ENCODE measurements around the gene KMT2C.
"Not testable (repeated sequence)": the region's sequence is repeated elsewhere in the genome, so short reads cannot be mapped to it uniquely, and the experiment has no call there.

The KMT2C gene

DNA sequence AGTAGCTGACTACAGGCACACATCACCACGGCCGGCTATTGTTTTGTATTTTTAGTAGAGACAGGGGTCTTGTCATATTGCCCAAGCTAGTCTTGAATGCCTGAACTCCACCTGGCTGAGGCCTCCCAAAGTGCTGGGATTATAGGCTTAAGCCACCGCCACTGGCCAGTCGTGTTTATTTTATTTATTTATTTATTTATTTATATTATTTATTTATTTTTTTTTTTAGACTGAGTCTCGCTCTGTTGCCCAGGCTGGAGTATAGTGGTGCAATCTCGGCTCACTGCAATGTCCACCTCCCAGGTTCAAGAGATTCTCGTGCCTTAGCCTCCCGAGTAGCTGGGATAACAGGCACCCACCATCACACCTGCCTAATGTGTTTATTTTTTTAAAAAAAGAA, 6.0 kb upstream of the KMT2C start:
- DNase-seq (ENCODE audit: low read depth in 2 of 2), result not testable (repeated sequence)

DNA sequence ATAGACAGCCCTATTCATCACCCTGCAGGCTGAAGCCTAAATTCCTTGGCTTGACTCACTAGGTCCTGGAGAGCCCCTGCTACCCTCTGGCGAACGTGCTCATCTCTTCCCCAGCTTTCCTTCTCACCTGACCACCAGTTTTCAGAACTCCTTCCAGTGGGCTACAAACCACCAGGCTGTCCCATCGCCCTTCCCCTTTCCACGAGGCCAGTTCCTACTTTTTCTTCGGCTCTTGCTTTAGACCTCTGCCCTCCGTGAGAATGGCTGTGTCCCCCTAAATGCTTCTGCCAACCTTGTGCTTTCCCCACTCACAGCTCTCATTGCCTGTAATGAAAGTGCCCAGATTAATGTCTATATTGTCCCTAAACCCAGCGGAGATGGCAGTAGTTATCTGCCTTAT, 5.4 kb upstream of the KMT2C start:
- not testable (repeated sequence) for DNase-seq (ENCODE audit: low read depth in 2 of 2)

DNA sequence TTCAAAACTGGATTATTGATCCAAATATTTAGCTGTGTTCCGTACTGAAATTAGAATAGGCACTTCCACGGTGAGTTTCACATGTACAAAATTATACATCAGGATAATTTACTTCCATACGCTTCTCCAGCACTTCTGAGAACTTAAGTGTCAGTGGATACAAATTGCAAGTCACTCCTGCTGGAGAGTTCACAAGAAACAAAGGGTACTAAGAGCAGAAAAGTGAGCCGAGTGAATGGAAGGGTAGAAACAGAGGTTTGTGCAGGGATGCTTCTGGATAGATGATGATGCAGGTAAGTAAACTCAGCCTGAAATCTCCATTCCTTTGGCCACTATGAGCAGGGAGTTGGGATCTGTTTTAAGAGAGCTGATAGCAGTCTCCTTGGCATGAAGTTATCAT, 2.2 kb upstream of the KMT2C start:
- DNase-seq (ENCODE audit: low read depth in 2 of 2), result not testable (repeated sequence)

DNA sequence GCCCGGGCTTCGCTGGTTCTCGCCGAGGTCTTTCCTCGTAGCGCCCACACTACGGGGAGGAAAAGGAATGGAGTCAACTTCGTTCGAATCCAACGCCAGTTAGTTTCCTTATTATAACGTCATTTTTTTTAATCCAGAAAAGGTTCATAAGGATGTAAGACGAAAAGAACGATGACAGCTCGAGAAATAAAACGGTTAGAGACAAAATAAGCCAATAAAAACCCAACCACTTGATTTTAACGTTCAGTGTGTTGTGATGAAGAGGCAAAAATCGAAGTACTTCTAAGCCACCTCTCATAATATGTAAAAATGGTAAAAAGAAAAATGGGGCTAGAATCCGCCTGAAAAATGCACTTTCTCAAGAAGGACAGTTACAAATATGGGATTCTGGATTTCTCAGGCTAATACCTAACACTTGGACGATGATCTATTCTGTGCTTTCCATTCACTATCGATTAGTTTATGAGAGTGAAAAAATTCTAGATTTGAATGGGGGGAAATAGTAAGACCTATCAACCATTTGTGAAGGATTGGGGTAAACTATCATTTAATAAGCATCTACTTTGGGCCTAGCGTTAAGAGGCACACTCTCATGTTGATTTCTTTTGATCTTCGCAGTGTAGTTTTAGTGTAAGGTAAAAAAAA, 1.2 kb upstream of the KMT2C start:
- DNase-seq (ENCODE audit: low read depth in 2 of 2), result not testable (repeated sequence)

DNA sequence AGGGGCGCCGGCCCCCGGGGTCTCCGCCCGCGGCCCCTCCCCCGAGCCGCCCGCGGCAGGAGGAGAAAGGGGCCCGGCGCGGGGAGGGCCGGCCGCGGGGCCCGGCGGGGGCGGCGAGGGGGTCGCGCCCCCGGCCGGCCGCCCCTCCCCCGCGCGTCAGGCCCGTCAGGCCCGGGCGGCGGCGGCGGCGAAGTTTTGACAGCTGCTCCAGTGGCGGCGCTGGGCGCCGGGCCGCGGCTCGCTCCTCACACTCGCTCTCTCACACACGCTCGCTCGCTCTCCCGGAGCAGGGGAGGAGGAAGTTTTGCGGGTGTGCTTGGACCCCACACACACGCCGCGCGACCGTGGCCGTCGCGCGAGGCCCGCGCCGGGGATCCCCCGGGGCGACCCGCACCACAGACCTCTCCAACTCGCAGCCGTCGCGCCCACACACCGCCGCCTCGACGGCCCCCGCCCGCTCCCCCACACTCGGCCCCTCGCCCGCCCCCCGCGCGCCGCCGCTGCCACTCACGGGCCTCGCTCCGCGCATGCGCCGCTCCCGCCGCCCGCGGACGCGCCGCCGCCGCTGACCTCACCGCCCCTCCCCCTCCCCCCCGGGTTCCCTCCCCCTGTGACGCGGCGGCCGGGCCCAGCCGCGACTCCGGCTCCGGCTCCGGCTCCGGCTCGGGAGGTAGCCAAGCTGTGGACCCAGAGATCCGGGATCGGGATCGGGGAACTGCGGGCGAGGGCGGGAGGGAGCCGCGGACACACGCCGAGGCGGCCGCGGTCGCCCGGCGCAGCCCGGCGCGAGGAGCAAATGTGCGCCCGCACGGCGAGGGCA, 518 bp upstream of the KMT2C start:
- peak; percentile 88 to 90 for DNase-seq (ENCODE audit: low read depth in 2 of 2)

DNA sequence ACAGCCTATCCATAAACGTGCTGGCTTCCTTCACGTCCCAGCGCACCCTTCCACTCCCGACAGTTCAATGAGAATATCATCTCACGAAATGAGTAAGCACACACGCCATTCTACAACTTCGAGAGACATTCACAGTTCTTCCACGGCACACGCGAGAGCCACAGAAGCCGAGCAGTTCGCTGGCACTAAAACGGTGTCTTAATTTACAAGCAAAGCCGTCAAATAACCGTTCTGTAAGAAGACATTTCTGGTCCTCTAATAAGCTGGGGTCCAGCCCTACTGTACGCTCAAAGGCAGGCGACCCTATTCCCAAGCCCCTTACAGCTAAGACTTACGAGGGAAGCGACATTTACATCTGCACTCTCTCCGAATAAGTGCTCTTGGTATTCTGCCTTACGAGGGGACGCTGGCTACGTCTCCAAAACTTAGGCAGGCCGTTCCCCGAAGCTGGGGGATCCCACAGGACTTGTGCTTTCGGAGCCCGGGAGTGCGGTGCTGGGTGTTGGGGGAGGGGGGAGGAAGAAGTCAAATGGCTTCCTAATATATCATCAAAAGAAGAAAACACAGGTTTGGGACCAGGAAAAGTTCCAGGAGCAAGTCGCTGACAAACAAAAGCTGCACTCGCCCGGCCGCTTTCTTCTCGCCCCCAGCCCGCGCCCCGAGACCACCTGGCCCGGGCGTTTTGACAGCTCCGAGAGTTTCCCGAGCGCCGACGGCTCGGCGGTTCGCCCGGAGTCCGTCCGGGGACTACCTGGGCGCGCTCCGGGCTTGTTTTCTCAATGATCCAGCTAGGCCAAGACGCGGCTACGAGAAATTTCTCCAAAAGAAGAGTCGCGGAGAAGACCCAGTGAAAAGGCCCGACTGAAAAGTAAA, 1.1 kb downstream of the KMT2C start:
- not testable (repeated sequence) for DNase-seq (ENCODE audit: low read depth in 2 of 2)

DNA sequence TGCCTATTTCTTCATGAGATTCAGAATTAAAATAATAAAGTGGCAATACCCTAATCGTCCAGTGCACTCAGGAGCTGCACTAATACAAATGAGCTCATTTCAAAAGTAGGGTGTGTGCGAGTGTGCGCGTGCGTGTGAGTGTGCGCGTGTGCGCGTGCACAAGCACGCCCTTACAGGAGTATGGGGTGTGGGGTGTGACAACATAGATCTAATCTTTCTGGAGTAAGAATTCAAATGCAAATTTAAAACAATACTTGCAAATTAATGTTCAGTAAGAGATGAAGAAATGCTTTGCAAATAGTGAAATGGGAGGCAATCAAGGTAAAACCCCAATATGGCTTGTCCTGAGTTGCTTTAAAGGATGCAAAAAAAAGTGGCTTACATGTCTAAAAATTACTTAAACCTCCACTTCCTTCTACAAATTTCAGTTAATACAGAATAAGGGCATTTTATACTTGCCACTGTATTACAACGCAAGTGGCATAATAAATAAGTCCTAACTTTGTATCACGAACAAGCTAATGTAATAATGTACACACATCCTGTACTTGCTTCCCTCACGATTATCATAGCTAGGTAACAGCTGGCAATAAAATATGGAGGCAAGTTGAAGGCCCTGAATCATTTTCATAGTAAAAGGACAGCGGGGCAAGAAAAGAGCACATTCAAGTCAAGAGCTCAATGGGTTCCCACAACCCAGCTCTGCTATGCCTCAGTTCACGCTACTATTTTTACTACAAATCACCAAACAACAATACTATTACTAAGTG, 1.9 kb downstream of the KMT2C start:
- not testable (repeated sequence) for DNase-seq (ENCODE audit: low read depth in 2 of 2)

DNA sequence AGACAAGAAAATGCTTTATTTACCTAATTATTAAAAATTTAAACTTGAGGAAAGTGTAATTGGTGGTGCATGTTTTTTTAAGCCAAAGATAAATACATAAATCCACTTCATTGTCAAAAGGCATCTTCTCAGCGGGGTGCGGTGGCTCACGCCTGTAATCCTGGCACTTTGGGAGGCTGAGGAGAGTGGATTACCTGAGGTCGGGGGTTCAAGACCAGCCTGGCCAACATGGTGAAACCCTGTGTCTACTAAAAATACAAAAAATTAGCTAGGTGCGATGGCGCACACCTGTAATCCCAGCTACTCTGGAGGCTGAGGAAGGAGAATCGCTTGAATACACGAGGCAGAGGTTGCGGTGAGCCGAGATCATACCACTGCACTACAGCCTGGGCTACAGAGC, 3.1 kb downstream of the KMT2C start:
- not testable (repeated sequence) for DNase-seq (ENCODE audit: low read depth in 2 of 2)

DNA sequence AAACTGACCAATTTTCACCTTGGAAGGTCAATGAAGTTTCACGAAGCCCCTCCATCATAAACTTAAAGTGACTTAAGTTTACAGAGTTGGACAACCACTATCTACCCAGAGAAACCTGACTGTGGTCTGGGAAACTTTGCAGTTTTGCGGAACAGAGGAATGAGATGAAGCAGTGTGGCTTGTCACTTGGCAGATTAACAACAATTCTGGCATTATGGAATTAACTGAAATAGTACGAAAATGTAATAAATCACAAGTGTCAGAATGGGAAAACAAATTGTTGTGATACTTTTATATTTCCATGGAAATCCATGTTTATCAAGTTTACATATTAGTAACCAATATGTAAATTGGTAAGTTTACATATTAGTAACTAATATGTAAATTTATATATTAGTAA, 4.9 kb downstream of the KMT2C start:
- no peak for DNase-seq (ENCODE audit: low read depth in 2 of 2)

DNA sequence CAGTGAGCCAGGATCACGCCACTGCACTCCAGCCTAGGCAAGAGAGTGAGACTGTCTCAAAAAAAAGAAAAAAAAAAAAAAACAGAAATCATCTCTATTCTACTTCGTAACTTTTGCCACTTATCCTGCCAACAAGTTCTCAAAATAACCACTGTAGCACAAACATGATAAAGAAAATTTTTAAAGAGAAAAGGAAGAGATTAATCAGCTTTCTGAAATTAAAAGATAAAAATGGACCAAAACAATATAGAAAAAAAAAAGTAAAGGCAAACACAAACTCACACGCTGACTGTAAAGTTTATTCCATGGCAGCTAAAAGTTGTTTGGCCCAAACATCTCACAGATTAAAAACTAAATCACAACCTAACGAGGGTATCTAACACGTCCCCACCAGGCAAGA, 5.7 kb downstream of the KMT2C start:
- not testable (repeated sequence) for DNase-seq (ENCODE audit: low read depth in 2 of 2)

DNA sequence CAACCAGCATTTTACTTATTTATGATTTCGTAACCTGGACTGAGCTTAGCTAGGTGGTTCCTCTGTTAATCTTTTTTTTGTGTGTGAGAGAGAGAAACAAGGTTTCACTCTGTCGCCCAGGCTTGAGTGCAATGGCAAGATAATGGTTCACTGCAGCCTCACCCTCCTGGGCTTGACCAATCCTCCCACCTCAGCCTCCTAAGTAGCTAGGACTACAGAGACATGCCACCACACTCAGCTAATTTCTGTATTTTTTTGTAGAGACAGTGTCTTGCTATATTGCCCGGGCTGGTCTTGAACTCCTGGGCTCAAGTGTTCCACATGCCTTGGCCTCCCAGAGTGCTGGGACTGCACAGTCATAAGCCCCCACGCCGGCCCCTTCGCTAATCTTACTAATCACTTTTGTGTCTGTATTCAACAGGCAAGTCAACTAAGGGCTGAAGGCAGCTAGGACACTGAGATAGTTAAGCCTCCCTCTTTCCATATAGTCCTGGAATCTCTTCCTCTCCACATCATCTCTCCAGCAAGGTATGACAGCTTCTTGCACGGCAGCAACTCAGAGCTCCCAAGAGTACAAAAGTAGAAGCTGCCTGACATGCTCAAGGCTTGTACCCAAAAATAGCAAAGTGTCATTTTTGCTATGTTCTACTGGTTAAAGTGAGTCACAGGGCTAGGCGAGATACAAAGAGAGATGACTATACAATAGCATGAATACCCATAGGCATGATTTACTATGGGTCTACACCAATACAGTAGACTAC, 11.3 kb downstream of the KMT2C start:
- no peak for DNase-seq (ENCODE audit: low read depth in 2 of 2)

DNA sequence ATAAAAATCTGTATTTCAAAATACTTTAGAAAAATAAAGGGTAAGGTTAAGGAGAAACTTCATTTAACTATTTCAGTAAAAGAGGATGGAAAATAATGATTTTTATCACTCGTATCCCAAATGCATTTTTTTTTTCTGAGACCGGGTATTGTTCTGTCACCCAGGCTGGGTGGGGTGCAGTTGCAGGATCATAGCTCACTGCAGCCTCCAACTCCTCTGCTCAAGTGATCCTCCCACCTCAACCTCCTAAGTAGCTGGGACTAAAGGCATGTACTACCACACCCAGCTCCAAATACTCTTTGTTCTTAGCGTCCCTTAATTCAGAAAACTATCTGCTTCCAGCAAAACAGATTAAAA, 11.8 kb downstream of the KMT2C start:
- DNase-seq (ENCODE audit: low read depth in 2 of 2), result no peak

DNA sequence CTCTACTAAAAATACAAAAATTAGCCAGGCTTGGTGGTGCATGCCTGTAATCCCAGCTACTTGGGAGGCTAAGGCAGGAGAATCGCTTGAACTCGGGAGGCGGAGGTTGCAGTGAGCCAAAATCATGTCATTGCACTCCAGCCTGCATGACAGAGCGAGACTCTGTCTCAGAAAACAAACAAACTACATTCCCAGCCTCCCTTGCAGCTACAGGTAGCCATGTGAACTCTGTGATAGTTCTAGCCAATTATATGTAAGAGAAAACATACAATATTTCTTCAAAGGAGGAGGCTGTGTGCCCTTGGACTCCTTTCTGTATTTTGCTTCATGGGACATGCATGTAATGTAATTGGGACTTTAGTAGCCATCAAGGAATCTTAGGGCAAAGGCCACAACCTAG, 12.6 kb downstream of the KMT2C start:
- not testable (repeated sequence) for DNase-seq (ENCODE audit: low read depth in 2 of 2)

DNA sequence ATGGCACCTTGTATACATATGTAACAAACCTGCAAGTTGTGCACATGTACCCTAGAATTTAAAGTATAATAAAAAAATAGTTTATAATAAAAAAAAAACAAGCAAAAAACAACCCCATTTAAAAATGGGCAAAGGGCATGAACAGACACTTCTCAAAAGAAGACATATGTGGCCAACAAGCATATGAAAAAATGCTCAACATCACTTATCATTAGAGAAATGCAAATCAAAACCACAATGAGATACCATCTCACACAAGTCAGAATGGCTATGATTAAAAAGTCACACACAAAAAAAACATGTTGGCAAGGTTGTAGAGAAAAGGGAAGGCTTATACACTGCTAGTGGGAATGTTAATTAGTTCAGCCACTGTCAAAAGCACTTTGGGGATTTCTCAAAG, 14.9 kb downstream of the KMT2C start:
- DNase-seq (ENCODE audit: low read depth in 2 of 2), result not testable (repeated sequence)

DNA sequence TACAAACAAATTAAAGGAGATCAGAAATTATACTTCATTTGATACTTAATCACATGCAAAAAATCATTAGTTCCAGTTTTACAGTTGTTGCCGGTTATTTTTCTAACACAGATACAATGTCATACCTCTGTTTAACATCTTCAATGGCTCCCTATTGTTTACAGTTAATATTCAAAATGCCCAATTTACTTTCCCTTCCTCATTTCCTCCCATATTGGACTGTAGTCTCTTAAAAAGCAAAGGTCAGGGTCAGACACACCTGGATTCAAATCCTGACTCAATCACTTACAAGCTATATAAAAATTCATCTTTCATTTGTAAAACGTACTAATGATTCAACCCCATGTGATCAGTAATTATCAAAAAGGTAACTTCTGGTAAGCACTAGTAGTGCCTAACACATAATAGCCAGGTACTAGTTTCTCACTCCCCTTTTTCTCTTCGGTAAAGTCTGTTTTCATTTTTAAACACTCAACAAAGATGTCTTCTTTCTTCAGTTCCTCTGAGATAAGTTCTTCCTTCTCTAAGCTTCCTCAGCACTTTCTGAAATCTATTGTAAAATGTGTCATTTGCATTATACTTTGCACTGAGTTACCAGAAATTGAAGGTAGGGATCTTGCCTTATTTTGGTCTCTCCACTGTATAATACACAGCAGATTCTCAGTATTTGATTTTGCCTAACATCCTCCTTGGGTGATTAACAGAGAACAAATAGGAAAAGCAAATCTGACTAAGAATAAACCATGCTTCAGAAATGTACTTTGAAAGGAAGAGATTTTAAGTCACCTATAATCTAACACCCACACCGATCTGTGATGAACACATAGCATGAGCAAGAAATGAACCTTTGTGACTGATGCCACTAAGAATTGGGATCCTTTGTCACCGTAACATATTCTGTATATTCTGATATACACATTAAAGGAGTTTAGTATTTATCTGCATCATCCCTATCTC, 16.1 kb downstream of the KMT2C start:
- no peak for DNase-seq (ENCODE audit: low read depth in 2 of 2)

DNA sequence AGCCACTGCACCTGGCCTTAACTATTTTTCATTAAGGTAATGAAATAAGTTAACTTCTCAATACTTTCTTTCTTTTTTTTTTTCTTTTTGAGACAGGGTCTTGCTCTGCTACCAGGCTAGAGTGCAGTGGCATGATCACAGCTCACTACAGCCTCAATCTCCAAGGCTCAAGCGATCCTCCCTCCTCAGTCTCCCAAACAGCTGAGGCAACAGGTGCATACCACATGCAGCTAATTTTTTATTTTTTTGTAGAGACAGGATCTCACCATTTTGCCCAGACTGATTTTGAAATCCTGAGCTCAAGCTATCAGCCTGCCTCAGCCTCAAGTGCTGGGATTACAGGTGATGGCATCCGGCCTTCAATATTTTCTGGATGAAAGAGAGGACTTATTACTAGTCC, 21.0 kb downstream of the KMT2C start:
- DNase-seq (ENCODE audit: low read depth in 2 of 2), result no peak

DNA sequence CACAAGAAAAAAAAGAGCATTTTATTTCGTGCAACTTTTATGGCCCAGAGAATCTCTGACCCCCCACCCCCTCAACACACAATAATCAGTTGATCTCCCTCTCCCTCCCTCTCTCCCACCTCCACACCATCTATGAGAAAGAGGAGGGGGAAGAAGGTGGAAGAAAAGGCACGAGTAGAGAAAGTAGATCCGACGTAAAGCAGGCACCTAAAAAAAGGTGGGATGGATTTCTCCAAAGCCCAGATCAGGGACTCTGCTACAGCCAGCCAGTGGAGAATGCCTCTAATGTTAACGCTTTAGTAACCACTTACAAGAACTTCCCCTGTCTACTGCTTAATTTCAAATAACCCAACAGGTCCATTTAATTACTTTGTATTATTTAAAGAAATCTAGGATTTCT, 24.4 kb downstream of the KMT2C start:
- DNase-seq (ENCODE audit: low read depth in 2 of 2), result no peak

DNA sequence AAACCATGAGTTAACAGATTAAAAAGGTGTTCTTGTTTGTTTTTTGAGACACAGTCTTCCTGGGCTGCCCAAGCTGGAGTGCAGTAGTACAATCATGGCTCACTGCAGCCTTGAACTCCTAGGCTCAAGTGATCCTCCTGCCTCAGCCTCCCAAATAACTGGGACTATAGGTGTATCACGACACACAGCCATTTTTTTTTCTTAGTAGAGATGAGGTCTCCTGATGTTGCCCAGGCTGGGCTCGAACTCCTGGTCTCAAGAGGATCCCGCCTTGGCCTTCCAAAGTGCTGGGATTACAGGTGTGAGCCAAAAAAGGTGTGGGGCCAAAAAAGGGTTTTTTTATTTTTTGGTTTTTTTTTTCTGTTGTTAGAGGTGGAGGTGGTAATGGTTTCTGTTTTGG, 29.3 kb downstream of the KMT2C start:
- no peak for DNase-seq (ENCODE audit: low read depth in 2 of 2)

DNA sequence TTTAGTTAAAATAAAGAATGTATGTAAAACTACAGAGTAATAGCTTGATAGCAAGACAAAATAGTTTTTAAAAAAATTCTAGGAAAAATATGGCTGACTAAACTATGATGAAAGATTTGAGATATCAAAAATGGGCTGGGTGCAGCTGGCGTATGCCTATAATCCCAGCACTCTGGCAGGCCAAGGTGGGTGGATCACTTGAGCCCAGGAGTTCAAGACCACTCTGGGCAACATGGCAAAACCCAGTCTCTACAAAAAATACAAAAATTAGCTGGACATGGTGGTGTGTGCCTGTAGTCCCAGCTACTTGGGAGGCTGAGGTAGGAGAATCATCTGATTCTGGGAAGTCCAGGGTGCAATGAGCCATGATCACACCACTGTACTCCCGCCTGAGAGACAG, 29.8 kb downstream of the KMT2C start:
- not testable (repeated sequence) for DNase-seq (ENCODE audit: low read depth in 2 of 2)

DNA sequence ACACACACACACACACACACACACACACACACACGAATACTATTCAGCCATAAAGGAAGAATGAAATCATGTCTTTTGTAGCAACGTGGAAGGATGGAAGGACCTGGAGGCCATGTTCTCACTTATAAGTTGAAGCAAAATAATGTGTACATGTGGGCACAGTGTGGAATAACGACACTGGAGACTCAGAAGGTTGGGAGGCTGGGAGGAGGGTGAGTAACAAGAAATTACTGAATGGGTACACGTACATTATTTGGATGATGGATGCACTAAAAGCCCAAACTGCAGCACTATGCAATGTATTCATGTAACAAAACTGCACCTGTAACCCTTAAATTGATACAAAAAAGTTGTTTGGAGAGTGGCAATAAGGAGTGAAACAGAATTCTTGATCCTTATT, 32.1 kb downstream of the KMT2C start:
- no peak for DNase-seq (ENCODE audit: low read depth in 2 of 2)
